ENCODE results near the gene FARS2. TPM values are rescaled to one million over a fixed set of nuclear protein-coding genes. Genes with fewer than 3 reads are reported as not detected.

Gene FARS2
- total RNA-seq, 2 experiments from 2014 or later: 15.7 to 18.5 TPM

DNA sequence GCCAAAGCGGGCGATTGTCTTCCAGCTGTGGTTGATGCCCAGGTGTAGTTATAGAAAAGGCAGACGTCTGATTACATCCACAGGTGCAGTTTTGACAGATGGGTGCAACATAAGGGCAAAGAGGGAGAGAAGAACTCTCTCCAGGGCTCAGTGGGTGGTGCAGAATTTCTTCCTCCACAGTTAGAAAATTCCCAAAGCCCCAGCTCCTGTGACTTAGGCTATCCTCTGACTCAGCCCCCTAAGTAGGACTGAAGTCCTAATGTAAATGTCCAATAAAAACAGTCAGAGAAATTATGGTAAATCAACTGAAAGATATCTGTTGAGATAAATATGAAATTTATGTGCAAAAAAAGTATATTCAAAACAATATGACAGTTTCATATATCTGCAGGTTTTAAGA, 32.0 kb upstream of the FARS2 start:
- Mint-ChIP-seq H3K27ac (no peak overlapping the region), H3K4me1 (ENCODE audit: low read depth) (peaks cover 3% of the 10 kb centered on the region), H3K27me3 (no peaks in the 10 kb centered on the region), H3K9me3 (no peaks in the 10 kb centered on the region), H3K4me3 (no peak overlapping the region), H3K36me3 (ENCODE audit: low read depth) (peaks cover 2% of the 10 kb centered on the region)
- intact Hi-C loops (cut with micrococcal nuclease): no loop called here
- ChIA-PET CTCF (interaction anchor here (0.9 kb wide), 1 partner anchor 85 kb away, joined by 3 read pairs; no protein-coding TSS in a partner anchor), POLR2A (no interaction called here)
- DNase-seq (no peak), ATAC-seq (no peak)
- TF ChIP-seq, protein P1, sequence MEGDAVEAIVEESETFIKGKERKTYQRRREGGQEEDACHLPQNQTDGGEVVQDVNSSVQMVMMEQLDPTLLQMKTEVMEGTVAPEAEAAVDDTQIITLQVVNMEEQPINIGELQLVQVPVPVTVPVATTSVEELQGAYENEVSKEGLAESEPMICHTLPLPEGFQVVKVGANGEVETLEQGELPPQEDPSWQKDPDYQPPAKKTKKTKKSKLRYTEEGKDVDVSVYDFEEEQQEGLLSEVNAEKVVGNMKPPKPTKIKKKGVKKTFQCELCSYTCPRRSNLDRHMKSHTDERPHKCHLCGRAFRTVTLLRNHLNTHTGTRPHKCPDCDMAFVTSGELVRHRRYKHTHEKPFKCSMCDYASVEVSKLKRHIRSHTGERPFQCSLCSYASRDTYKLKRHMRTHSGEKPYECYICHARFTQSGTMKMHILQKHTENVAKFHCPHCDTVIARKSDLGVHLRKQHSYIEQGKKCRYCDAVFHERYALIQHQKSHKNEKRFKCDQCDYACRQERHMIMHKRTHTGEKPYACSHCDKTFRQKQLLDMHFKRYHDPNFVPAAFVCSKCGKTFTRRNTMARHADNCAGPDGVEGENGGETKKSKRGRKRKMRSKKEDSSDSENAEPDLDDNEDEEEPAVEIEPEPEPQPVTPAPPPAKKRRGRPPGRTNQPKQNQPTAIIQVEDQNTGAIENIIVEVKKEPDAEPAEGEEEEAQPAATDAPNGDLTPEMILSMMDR (IDR thresholded peaks at IDR 0.05): no peak

DNA sequence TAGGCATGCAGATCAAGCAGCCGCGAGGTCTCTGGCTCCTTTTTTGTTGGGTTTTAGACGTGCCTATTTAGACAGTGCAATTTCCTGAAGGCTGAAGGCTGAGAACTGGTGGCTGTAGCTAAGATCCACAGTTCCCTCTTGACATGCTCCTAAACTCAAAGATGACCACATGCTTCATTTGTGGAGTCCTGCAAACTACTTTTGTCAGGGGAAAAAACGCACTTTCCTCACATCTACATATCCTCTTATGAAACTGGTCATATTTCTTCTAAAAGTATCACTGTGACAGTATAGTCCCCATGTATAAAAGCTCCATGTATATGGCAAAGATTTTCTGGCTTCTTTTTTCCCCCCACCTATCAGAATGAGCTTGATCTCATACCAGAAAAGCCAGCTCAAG, 31.2 kb upstream of the FARS2 start:
- H3K4me1 Mint-ChIP-seq (ENCODE audit: low read depth): peaks cover 3% of the 10 kb centered on the region
- TF ChIP-seq, protein P1 (IDR thresholded peaks at IDR 0.05): no peak

GRCh38 chr6:5231289-5231688, 30.0 kb upstream of the FARS2 start:
- no peak for ATAC-seq
- H3K36me3 Mint-ChIP-seq (ENCODE audit: low read depth): peaks cover 5% of the 10 kb centered on the region
- POLR2A ChIA-PET: no interaction called here
- DNase-seq: no peak
- no peaks in the 10 kb centered on the region for H3K27me3 Mint-ChIP-seq
- H3K27ac Mint-ChIP-seq: no peak overlapping the region
- intact Hi-C loops (cut with micrococcal nuclease): no loop called here
- no peaks in the 10 kb centered on the region for H3K9me3 Mint-ChIP-seq
- TF ChIP-seq, protein P1 (IDR thresholded peaks at IDR 0.05): no peak
- no peak overlapping the region for H3K4me3 Mint-ChIP-seq
- H3K4me1 Mint-ChIP-seq (ENCODE audit: low read depth): peaks cover 3% of the 10 kb centered on the region
- CTCF ChIA-PET: interaction anchor here (0.6 to 1.5 kb wide), 3 partner anchors 57 to 88 kb away, joined by 3 to 4 read pairs (median 3); no protein-coding TSS in a partner anchor

More for the DNA sequence above, 31.2 kb upstream of the FARS2 start:
- POLR2A ChIA-PET: no interaction called here
- intact Hi-C loops (cut with micrococcal nuclease): no loop called here
- Mint-ChIP-seq H3K27me3 (no peaks in the 10 kb centered on the region), H3K36me3 (ENCODE audit: low read depth) (peaks cover 5% of the 10 kb centered on the region), H3K9me3 (no peaks in the 10 kb centered on the region), H3K27ac (no peak overlapping the region), H3K4me3 (no peak overlapping the region)
- no peak for DNase-seq
- ATAC-seq: no peak
- CTCF ChIA-PET: interaction anchor here (0.9 to 1.5 kb wide), 3 partner anchors 9 to 86 kb away, joined by 3 to 4 read pairs (median 3); no protein-coding TSS in a partner anchor

- H3K4me3 Mint-ChIP-seq: no peak overlapping the region
- DNase-seq (no peak), ATAC-seq (no peak)
- ChIA-PET CTCF (interaction anchor here (0.8 to 2.4 kb wide), 2 partner anchors 23 to 91 kb away, joined by 3 to 8 read pairs; no protein-coding TSS in a partner anchor), POLR2A (interaction anchor here (1.0 kb wide), 1 partner anchor 17 kb away, joined by 6 read pairs; no protein-coding TSS in a partner anchor)
- no peak overlapping the region for H3K27ac Mint-ChIP-seq
- peaks cover 3% of the 10 kb centered on the region for H3K4me1 Mint-ChIP-seq (ENCODE audit: low read depth)
- H3K27me3 Mint-ChIP-seq: no peaks in the 10 kb centered on the region
- H3K9me3 Mint-ChIP-seq: no peaks in the 10 kb centered on the region
- TF ChIP-seq, protein P1 (IDR thresholded peaks at IDR 0.05): no peak
- H3K36me3 Mint-ChIP-seq (ENCODE audit: low read depth): peaks cover 4% of the 10 kb centered on the region
- intact Hi-C loops (cut with micrococcal nuclease): no loop called here
Measured at GRCh38 chr6:5234874-5235273, 26.4 kb upstream of the FARS2 start.

DNA sequence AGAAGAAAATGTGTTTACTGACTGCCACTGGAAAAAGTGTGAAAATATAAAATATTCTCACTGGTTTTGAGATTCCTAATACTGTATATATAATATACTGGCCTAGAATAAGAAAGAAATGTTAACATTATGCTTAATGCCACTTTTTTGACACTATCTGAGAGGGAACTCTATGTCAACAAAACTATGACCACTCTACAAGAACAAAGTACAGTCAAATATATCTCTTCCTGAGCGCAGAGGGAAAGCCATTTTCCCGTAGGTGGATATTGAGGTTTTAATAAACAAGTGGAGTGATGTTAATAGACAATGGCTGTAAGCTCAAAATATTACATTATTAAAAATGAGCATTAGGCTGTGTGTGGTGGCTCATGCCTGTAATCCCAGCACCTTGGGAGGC, 25.5 kb upstream of the FARS2 start:
- CTCF ChIA-PET: interaction anchor here (1.3 to 2.4 kb wide), 2 partner anchors 13 to 92 kb away, joined by 4 to 8 read pairs; no protein-coding TSS in a partner anchor
- Mint-ChIP-seq H3K27me3 (no peaks in the 10 kb centered on the region), H3K36me3 (ENCODE audit: low read depth) (peaks cover 7% of the 10 kb centered on the region)

More for the DNA sequence above, 25.5 kb upstream of the FARS2 start:
- DNase-seq: no peak
- H3K4me1 Mint-ChIP-seq (ENCODE audit: low read depth): peaks cover 3% of the 10 kb centered on the region
- POLR2A ChIA-PET: no interaction called here
- H3K9me3 Mint-ChIP-seq: no peaks in the 10 kb centered on the region
- TF ChIP-seq, protein P1 (IDR thresholded peaks at IDR 0.05): no peak
- no peak for ATAC-seq
- no peak overlapping the region for H3K27ac Mint-ChIP-seq
- intact Hi-C loops (cut with micrococcal nuclease): no loop called here
- no peak overlapping the region for H3K4me3 Mint-ChIP-seq

Measured in activated CD8-positive, alpha-beta T cell treated with anti-CD3 and anti-CD28 coated beads for 36 hours (primary cell).